Keratinocyte (primary cell): Measurements from ENCODE around the gene NAXE. TPM values are rescaled to one million over a fixed set of nuclear protein-coding genes. Genes with fewer than 3 reads are reported as not detected.

Experiments
- DNase-seq: peaks from one replicate; pipeline ENCODE4 v3.0.0-alpha.2; 2011; ENCODE audit warnings: low read depth, missing footprints, low spot score
- FAIRE-seq: peaks from 2 replicates; lab custom pipeline; 2011; peaks lifted over from hg19 to GRCh38; lab: Jason Lieb, UNC
- H2AFZ ChIP-seq: 2 replicates; pipeline ENCODE4 v1.6.0; 2012; ENCODE audit warnings: low read length, control low read depth, inconsistent platforms; ENCODE audit not compliant: control insufficient read depth
- H3K27ac ChIP-seq: 2 replicates; pipeline ENCODE4 v1.5.1; 2011; ENCODE audit warnings: low read length; ENCODE audit not compliant: control insufficient read depth, insufficient read depth
- H3K27me3 ChIP-seq: 3 replicates; pipeline ENCODE4 v1.6.0; 2011; ENCODE audit warnings: low read length; ENCODE audit not compliant: control insufficient read depth, insufficient read depth; ENCODE audit errors: extremely low read depth
- H3K36me3 ChIP-seq, 2 experiments: 2 replicates in 1 of 2; 3 replicates in 1 of 2; pipeline ENCODE4 v1.5.1; 2011; ENCODE audit warnings: low read length in 2 of 2, mild to moderate bottlenecking in 1 of 2; ENCODE audit not compliant: control insufficient read depth in 2 of 2, insufficient read depth in 2 of 2; ENCODE audit errors: extremely low read depth in 1 of 2
- H3K4me1 ChIP-seq: 3 replicates; pipeline ENCODE4 v1.5.1; 2011; ENCODE audit warnings: low read length; ENCODE audit not compliant: control insufficient read depth, insufficient read depth; ENCODE audit errors: extremely low read depth
- H3K4me2 ChIP-seq: 3 replicates; pipeline ENCODE4 v1.6.0; 2011; ENCODE audit warnings: low read depth, low read length; ENCODE audit not compliant: control insufficient read depth, insufficient read depth; ENCODE audit errors: extremely low read depth
- H3K4me3 ChIP-seq, 3 experiments: fragments of 200-600 bp in 1 of 3; sonication (generic) in 1 of 3; 2 replicates in 2 of 3; 3 replicates in 1 of 3; pipeline ENCODE4 v1.5.1; 2011 to 2016; ENCODE audit warnings: low read length in 3 of 3, mild to moderate bottlenecking in 3 of 3, control low read depth in 2 of 3, inconsistent platforms in 1 of 3, low read depth in 1 of 3, mixed read lengths in 1 of 3, mixed run types in 1 of 3, moderate library complexity in 1 of 3; ENCODE audit not compliant: control insufficient read depth in 2 of 3, insufficient read depth in 2 of 3; ENCODE audit errors: extremely low read depth in 1 of 3
- H3K79me2 ChIP-seq: 2 replicates; pipeline ENCODE4 v1.6.0; 2012; ENCODE audit warnings: low read length; ENCODE audit not compliant: control insufficient read depth, insufficient read depth
- H3K9ac ChIP-seq: 3 replicates; pipeline ENCODE4 v1.6.0; 2011; ENCODE audit warnings: low read length; ENCODE audit not compliant: control insufficient read depth, insufficient read depth; ENCODE audit errors: extremely low read depth
- H3K9me1 ChIP-seq: 3 replicates; pipeline ENCODE4 v1.6.0; 2011; ENCODE audit warnings: low read length; ENCODE audit not compliant: control insufficient read depth, insufficient read depth; ENCODE audit errors: extremely low read depth
- H3K9me3 ChIP-seq: 2 replicates; pipeline ENCODE4 v1.5.1; 2012; ENCODE audit warnings: low read depth, low read length; ENCODE audit not compliant: control insufficient read depth
- H4K20me1 ChIP-seq: 3 replicates; pipeline ENCODE4 v1.6.0; 2011; ENCODE audit warnings: low read length; ENCODE audit not compliant: control insufficient read depth, insufficient read depth; ENCODE audit errors: extremely low read depth
- CTCF ChIP-seq, 3 experiments: IDR thresholded peaks in 1 of 3; conservative IDR thresholded peaks in 1 of 3; optimal IDR thresholded peaks in 1 of 3; 2 replicates in 2 of 3; 3 replicates in 1 of 3; pipeline versions ENCODE3 to v1.5.1; 2011; ENCODE audit warnings: low read length in 3 of 3, mild to moderate bottlenecking in 3 of 3, moderate library complexity in 2 of 3, control low read depth in 1 of 3, inconsistent platforms in 1 of 3; ENCODE audit not compliant: insufficient read depth in 2 of 3; ENCODE audit errors: extremely low read depth in 1 of 3
- EZH2 ChIP-seq: IDR thresholded peaks from one replicate; pipeline ENCODE4 v1.6.1; 2012; ENCODE audit warnings: inconsistent platforms, mild to moderate bottlenecking, low read length, moderate library complexity
- dilution Hi-C: fragments of 300-500 bp; cut with MboI; formaldehyde crosslinking; loops from one replicate; pipeline ENCODE4 v1.7.0; 2020; ENCODE audit warnings: low sequenced_read_pairs; ENCODE audit not compliant: extremely low pct_ligation_motif_present
- polyA plus RNA-seq, 5 experiments: library from polyadenylated mRNA; depleted of rRNA in 3 of 5; stranded (reverse) in 3 of 5; stranded (forward) in 1 of 5; unstranded in 1 of 5; fragments of >200 nt; gene quantifications; 1 replicate in 1 of 5; 2 replicates in 3 of 5; 3 replicates in 1 of 5; pipeline versions ENCODE4 v1.2.1 to v1.2.3, GENCODE V29; 2011 to 2012; ENCODE audit warnings: missing spikeins in 2 of 5, low read depth in 1 of 5, low replicate concordance in 1 of 5

Gene NAXE
- polyA plus RNA-seq, 1 donor (not counting 4 experiments of a cell fraction or from before 2014, with no cell fraction given): 74.7 TPM

GRCh38 chr1:156544592-156545102 is 46.9 kb upstream of the NAXE start:
- Histone ChIP-seq H3K9me1 (no peaks in the 10 kb centered on the region), H3K36me3 (peaks cover 4 to 21% of the 10 kb centered on the region in 2 experiments), H3K4me2 (no peak overlapping the region), H3K9me3 (no peaks in the 10 kb centered on the region), H3K4me3 (no peak overlapping the region), H3K9ac (no peak overlapping the region), H3K27me3 (no peaks in the 10 kb centered on the region), H3K79me2 (no peaks in the 10 kb centered on the region), H3K4me1 (no peaks in the 10 kb centered on the region), H3K27ac (no peak overlapping the region), H4K20me1 (no peaks in the 10 kb centered on the region), H2AFZ (no peak overlapping the region)
- FAIRE-seq: no peak
- no peak for DNase-seq
- dilution Hi-C loops: no loop called here
- TF ChIP-seq EZH2: no peak
- TF ChIP-seq CTCF (optimal IDR thresholded peaks at IDR 0.05 in 1 of 3, IDR thresholded peaks at IDR 0.05 in 1 of 3, conservative IDR thresholded peaks at IDR 0.05 in 1 of 3; ENCODE audit: extremely low read depth in 1 of 3, insufficient read depth in 2 of 3, low read length in 3 of 3): no peak

DNA sequence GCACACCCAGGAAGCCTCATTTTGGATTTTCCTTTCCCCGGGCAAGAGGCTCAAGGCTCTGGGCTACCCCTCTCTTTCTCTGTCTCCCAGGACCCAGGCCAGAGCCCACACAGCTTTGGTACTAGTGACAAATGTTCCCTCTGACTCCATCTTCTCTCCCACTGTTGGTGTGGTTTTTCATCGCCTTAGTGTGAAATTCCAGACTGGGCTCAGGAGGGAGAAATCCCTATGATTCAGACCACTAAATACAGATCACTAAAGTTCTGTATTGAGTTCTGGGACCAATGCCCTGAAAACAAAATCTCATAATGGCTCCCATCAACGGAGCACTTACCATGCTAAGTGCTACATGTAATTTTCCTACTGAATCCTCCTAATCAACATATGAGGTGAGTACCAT is 45.3 kb upstream of the NAXE start:
- dilution Hi-C loops: no loop called here
- H3K9me3 ChIP-seq: no peaks in the 10 kb centered on the region
- DNase-seq (no peak), FAIRE-seq (no peak)
- H3K36me3 ChIP-seq: peaks cover 4 to 29% of the 10 kb centered on the region in 2 experiments
- no peaks in the 10 kb centered on the region for H3K79me2 ChIP-seq
- no peak overlapping the region for H3K9ac ChIP-seq
- no peak overlapping the region for H3K27ac ChIP-seq
- no peaks in the 10 kb centered on the region for H3K4me1 ChIP-seq
- H4K20me1 ChIP-seq: no peaks in the 10 kb centered on the region
- H3K9me1 ChIP-seq: no peaks in the 10 kb centered on the region
- no peaks in the 10 kb centered on the region for H3K27me3 ChIP-seq
- H3K4me2 ChIP-seq: no peak overlapping the region
- H2AFZ ChIP-seq: no peak overlapping the region
- TF ChIP-seq CTCF (optimal IDR thresholded peaks at IDR 0.05 in 1 of 3, IDR thresholded peaks at IDR 0.05 in 1 of 3, conservative IDR thresholded peaks at IDR 0.05 in 1 of 3; ENCODE audit: extremely low read depth in 1 of 3, insufficient read depth in 2 of 3, low read length in 3 of 3) (no peak), EZH2 (no peak)
- no peak overlapping the region for H3K4me3 ChIP-seq
